ENCODE measurements around the gene RCC1. TPM values are rescaled to one million over a fixed set of nuclear protein-coding genes. Genes with fewer than 3 reads are reported as not detected.
"Not testable (repeated sequence)": the region's sequence is repeated elsewhere in the genome, so short reads cannot be mapped to it uniquely, and the experiment has no call there.

Gene RCC1
- total RNA-seq, 1 donor from 2014 or later = 19.3 TPM

DNA sequence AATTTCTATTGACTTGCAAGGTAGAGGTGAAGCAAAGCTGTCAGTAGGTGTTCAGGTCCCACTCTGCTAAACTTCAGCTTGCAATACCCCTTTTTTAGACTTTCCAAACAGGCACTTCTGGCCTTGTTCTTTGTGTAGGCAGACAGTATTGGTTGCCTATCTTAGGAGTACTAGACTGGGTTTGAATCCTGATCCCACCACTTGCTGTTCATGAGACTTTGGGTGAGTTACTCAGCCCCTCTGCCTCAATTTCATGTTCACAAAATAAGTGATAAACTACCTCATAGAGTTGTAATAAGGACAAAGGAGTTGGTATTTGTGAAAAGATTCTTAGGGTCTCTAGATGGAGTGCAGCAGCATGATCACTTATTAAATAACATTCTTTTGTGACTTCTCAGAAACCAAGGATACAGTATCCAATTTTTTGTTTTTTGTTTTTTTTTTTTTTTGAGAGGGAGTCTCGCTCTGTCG is 5.2 kb downstream of the RCC1 start:
- DNase-seq (ENCODE audit: low spot score) (no peak), ATAC-seq (no peak)

DNA sequence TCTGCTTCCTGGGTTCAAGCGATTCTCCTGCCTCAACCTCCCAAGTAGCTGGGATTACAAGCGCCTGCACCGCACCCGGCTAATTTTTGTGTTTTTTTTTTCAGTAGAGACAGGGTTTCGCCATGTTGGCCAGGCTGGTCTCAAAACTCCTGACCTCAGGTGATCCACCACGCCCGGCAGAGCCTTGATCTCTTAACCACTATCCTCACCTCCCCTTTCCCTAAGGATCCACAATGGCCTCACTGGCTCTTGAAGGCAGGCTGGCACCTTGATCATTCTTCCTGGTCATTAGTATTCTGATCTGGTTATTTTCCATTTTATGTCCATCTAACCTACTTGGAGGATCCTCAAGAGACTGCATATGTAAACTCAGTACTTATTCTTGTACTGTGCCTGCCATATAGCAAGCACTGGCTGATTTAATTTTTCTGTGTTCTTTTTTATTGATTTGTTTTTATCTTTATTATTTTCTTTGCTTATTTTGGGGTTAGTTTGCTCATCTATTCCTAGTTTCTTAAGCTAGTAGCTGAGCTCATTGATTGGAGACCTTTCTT is 6.3 kb downstream of the RCC1 start:
- ATAC-seq (no peak), DNase-seq (ENCODE audit: low spot score) (no peak)

DNA sequence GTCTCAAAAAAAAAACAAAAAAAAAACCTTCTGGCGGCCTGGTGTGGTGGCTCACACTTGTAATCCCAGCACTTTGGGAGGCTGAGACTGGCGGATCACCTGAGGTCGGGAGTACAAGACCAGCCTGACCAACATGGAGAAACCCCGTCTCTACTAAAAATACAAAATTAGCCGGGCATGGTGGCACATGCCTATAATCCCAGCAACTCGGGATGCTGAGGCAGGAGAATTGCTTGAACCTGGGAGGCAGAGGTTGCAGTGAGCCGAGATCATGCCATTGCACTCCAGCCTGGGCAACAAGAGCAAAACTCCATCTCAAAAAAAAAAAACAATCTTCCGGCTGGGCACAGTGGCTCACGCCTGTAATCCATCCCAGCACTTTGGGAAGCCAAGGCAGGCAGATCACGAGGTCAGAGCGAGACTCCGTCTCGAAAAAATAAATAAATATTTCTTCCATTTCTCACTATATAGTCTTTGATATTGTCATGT is 8.6 kb downstream of the RCC1 start:
- not testable (repeated sequence) for DNase-seq (ENCODE audit: low spot score); ATAC-seq

DNA sequence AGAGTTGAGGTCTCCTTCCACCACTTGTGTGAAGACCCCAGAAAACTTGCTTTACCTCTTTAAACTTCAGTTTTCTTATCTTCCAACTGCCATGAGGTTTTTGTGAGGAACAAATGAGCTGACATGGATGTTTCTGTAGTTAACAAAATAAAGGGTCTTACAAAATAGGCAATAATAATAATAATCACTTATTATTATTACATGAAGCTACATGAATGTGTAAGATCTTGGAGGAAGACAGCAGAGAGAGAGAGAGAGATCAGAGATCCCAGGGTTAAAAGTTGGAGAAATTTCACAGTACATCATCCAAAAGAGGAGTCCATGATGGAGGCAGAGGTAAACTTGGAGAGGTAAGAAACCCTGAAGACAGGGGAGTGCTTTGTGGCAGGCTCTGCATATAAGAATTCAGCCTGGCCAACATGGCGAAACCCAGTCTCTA is 10.7 kb downstream of the RCC1 start:
- ATAC-seq = no peak
- DNase-seq (ENCODE audit: low spot score) = no peak

DNA sequence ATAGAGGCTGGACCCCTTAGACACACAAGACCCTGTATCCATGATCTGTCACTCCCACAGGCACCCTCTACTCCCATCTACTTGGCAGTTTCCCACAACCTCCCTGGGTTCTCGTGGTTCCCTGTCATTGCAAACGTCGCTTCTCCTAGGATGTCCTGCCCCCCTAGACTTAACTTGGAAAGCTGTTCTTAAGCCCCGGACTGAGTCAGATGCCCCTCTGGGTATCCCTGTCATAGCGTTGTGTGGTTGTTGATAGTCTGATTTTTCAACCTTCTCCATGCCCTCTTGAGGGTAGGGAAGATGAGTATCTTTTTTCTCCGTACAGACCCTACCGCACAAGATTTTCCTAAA is 11.8 kb downstream of the RCC1 start:
- peak; percentile 23 for ATAC-seq
- DNase-seq (ENCODE audit: low spot score) = no peak

DNA sequence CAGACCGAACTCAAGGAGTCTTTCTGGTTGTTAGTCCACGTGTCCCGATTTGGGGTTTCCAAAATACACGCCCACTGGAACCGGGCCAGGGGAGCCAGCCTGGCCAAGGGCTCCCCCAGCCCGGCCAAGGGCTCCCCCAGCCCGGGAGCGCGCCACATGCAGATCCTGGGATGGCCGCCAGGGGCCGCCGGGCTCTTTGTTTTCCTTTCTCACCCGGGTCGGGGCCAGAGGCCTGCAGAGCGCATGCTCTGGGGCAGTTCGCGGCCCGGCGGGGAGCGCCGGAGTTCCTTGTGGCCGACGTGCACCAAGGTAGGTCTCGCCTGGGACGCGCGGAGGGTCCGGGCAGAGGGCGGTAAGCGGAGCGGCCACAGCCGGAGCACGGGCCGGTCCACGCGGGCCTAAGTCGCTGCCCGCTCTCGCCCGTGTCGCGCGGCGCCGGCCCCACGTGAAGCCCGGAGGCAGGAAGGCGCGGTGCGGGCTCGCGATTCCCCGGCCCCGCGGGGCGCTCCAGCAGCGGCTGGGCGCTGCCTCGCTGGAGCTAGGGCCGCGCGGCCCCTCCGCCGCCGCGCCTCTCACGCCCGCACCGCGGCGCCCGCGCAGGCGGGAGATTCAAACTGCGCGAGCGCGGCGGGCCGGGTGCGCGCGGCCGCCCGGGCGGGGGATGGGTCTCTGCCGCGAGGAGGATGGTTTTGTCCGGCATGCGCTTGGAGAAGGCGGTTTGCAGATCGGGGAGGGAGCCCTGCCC is 12.3 kb downstream of the RCC1 start:
- peak; percentile 94 for ATAC-seq
- DNase-seq (ENCODE audit: low spot score) = peak; percentile 91

DNA sequence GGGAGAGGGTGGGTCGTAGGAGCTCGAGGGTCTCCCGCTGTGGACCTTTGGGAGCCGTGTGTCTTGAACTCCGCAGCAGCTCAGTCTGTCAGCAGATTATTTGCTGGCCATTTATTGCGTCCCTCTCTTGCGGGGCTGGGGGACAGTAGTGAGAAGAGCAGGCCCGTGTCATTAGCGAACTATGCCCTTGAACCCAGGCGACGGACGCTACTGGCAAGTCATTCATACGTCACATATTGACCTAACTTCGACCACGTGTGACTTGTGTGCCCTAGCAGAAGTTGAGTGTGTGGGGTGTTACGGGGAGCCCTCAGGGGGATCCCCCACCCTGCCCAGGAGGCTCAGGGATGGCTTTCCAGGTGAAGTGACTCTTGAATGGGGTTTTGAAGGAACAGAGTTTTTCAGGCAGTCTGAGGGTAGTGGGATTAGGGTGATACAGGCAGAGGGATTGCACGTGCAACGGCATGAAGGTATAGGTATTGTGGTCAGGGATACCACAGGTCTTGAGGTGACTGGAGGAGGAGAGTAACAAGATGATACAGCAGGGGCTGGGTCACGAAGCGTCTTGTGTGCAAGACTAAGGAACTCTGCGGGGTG is 13.0 kb downstream of the RCC1 start:
- peak; percentile 8 for ATAC-seq
- peak; percentile 56 for DNase-seq (ENCODE audit: low spot score)

DNA sequence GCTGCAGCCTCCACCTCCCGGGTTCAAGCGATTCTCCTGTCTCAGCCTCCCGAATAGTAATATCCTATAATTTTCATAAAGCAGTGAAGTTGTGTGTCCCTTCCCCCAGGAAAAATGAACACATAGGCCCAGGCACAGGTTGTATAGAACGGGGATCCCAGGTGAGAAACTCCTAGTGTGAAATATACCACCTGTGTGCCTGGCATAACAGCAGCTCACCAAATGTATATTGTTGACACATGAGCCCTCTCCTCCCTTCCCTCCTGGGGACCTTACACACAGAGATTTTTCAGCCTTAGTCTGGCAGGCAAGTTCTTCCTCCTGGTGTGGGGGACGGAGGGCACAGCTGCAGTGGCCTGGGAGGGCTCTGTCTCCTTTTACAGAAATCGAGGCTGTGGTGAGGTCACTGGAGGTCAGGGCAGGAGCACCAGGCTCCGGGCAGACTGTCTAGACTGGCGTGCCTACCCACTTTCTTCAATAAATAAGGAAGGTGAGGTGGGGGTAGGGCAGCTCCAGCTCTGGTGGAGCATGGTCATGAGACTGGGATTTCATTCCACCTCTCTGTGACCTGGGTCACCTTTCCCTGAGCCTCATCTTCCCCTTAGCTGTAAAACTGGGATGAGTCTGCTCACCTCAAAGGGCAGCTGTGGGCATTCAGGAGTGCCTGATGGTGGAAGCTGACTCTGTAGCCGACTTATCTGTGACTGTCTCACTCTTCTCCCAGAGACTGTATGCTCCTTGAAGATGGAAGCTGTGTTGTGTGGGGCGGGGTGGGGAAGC is 14.3 kb downstream of the RCC1 start:
- ATAC-seq = no peak
- no peak for DNase-seq (ENCODE audit: low spot score)

DNA sequence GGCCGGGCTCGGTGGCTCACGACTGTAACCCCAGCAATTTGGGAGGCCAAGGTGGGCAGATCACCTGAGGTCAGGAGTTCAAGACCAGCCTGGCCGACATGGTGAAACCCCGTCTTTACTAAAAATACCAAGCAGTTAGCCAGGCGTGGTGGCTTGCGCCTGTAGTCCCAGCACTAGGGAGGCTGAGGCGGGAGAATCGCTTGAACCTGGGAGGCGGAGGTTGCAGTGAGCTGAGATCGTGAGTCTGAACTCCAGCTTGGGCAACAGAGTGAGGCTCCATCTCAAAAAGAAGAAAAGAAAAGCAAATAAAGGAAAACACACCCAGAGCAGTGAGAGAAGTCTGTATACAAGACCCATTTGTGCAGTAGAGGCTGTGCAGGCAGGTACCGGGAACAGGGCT is 15.0 kb downstream of the RCC1 start:
- not testable (repeated sequence) for ATAC-seq; DNase-seq (ENCODE audit: low spot score)

DNA sequence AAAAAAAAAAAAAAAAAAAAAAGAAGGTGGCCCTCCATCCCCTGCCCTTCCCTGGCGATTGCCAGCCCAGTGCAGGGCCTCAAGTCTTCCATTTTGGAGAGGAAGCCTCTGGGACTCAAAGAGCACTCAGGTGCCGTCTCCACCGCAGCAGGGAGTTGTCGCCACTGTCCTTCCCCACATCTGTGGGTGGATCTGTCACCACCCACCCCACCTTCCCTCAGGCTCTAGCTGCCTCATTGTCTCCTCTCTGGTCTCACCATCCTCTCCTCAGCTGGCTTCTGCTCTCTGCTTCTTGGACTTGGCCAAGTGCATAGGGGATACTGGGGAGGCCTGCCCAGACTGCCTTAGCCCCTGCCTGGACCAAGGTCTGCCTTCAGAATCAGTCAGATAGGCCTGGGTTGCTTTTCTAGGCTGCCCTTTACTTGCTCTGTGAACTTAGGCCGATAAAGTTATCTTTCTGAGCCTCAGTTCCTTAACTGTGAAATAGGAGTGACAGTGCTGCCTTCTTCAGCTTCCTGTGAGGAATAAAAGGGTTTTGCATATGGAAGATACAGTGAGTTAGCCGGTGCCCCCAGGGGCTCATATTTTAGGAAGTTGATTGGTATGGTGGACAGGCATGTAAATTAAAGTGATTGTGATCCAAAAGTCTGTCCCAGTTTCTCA is 15.8 kb downstream of the RCC1 start:
- no peak for ATAC-seq

DNA sequence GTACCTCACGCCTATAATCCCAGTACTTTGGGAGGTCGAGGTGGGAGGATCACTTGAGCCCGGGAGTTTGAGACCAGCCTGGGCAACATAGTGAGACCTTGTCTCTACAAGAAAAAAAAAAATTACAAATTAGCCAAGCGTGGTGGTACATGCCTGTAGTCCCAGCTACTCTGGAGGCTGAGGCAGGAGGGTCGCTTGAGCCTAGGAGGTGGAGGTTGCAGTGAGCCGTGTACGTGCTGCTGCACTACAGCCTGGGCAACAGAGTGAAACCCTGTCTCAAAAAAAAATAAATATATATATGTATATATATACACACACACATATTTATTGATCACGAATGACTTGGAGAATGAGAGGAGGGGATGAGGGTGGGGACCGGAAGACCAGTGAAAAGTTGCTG is 16.7 kb downstream of the RCC1 start:
- not testable (repeated sequence) for ATAC-seq; DNase-seq (ENCODE audit: low spot score)

More for the DNA sequence above, 15.8 kb downstream of the RCC1 start:
- no peak for DNase-seq (ENCODE audit: low spot score)

DNA sequence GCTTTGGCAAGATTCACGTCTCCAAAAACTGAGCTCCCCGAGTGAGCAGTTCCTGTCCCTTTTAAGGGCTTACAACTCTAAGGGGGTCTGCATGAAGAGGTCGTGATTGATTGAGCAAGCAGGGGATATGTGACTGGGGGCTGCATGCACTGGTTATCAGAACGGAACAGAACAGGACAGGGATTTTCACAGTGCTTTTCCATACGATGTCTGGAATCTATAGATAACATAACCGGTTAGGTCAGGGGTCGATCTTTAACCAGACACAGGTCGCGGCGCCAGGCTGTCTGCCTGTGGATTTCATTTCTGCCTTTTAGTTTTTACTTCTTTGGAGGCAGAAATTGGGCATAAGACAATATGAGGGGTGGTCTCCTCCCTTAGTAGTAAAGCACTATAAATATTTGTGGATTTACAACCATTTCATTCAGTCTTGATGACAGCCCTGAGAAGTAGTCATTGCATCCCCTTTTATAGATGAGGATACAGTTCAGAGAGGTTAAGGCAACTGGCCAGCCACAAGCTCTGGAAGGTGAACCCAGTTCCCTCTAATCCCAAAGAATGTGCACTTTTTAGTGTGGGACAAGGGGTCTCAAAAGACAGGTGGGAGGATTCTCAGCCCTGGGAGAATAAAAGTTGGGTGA is 19.3 kb downstream of the RCC1 start:
- not testable (repeated sequence) for ATAC-seq; DNase-seq (ENCODE audit: low spot score)

DNA sequence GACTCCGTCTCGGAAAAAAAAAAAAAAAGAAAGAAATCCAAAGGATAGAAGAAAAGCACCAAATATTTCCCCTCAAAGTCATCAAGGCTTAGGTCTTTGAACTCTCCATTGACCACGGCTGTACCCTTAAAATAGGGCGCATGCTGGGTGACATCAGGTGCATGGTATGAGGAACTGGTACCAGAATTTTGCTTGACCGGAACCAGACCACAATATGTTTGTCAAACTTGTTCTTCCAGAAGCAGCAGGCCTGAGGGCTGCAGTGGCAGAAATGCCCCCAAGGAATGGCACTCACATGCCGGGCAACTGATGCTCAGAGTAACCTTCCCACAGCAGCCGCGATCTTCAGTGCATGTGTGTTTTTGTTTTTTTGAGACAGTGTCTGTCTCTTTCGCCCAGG is 21.0 kb downstream of the RCC1 start:
- no peak for DNase-seq (ENCODE audit: low spot score)

DNA sequence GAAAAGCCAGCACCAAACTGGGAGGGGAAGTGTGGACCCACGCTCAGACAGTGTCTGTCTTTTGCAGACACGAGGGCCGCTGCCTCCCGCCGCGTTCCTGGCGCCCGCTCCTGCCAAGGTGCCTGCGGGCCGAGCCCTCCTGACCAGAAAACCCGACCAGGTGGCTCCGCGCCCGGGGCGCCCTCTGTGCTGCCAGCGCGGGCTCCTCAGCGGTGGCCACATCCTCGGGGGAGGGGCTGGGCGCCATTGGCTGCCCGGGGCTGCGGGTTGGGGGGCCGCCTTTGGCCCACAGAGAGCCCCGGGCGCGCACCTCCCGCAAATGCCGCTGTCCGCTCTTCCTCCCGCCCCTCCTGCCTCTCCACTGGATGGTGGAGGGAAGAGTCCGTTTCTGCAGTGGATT is 24.6 kb downstream of the RCC1 start:
- ATAC-seq = no peak
- no peak for DNase-seq (ENCODE audit: low spot score)

More for the DNA sequence above, 21.0 kb downstream of the RCC1 start:
- no peak for ATAC-seq

DNA sequence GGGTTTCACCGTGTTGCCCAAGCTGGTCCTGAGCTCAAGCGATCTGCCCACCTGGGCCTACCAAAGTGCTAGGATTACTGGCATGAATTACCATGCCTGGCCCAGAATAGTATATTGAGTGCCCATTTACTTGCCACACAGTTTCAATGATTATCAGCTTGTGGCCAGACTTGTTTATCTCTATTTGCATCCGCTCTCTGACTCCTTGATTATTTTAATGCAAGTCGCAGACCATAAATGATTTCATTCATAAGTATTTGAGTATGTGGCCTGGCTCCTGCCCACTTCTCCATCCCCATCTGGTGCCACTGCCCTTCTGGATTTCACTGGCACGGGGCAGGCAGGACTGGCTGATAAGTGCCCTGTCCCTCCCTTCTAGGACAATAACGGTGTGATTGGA is 28.8 kb downstream of the RCC1 start:
- ATAC-seq = no peak

DNA sequence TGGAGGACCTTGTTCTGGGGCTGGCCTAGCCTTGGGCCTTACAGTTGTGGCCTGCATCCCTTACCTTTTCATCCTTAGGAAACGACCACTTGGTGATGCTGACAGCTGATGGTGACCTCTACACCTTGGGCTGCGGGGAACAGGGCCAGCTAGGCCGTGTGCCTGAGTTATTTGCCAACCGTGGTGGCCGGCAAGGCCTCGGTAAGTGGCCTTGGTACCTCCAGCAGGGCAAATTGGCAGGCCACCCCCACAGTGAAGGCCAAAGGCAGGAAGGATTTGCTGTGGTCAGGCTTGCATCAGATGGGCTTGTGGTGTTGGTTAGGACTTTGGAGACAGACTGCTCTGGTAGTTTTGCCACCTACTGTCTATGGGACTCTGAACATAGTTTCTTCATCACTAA is 29.3 kb downstream of the RCC1 start:
- DNase-seq (ENCODE audit: low spot score) (no peak), ATAC-seq (peak; percentile 72)

More for the DNA sequence above, 28.8 kb downstream of the RCC1 start:
- no peak for DNase-seq (ENCODE audit: low spot score)

DNA sequence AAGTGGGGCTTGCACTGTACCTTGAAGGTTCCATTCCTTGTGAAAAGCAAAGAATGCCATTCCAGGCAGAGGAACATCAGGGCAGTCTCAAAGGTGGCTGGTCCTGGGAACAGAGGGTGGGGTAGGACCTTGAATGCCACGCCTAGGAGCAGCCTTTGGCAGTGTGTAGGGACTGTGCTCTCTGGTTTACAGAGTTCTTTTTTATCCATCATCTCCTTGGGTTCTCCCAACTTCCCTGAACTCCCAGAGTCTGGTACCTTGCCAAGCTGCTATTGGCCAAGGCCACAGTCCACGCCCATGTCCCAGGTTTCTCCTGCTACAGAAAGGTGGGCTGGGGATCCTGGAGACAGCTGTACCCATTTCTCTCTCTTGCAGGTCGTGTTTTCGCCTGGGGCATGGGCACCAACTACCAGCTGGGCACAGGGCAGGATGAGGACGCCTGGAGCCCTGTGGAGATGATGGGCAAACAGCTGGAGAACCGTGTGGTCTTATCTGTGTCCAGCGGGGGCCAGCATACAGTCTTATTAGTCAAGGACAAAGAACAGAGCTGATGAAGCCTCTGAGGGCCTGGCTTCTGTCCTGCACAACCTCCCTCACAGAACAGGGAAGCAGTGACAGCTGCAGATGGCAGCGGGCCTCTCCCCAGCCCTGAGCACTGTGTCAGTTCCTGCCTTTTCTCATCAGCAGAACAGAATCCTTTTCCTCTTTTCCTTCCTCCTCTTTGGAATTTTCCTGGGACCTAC is 31.8 kb downstream of the RCC1 start:
- DNase-seq (ENCODE audit: low spot score) (no peak), ATAC-seq (no peak)

DNA sequence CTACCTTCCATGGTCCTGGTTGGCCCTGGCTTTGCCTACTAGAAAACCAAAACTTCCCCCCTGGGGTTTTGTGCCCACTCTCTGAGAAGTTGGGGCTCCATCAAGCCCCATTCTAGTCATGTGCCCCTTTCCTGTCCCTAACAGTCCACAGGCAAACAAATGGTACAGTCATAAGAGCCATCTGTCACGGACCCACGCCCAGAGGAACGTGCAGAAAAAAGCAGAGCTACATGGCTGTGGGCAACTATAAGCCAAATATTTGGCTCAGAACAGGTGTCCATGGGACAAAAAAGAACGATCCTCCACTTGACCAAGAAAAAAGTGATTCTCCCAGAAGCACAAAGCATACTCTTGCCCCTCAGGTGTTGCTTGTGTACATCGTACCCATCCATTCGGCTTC is 32.4 kb downstream of the RCC1 start:
- DNase-seq (ENCODE audit: low spot score) (no peak), ATAC-seq (no peak)

DNA sequence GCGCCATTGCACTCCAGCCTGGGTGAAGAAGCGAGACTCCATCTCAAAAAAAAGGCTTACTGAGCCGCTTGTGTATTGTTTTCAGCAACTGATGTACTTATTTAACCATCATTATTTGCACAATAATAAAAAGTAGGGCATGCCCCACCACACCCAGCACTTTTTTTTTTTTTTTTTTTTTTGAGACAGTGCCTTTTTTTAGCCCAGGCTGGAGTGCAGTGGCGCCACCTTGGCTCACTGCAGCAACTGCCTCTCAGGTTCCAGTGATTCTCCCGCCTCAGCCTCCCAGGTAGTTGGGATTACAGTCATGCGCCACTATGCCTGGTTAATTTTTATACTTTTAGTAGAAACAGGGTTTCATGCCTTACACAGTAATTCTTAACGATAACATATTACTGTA is 34.8 kb downstream of the RCC1 start:
- ATAC-seq = no peak
- DNase-seq (ENCODE audit: low spot score) = no peak

Measured in left lobe of liver (tissue), 2 donors.